Measurements from ENCODE around the gene KLHDC8B. TPM values are rescaled to one million over a fixed set of nuclear protein-coding genes. Genes with fewer than 3 reads are reported as not detected.

Gene KLHDC8B
- total and polyA plus RNA-seq, 2 of the 4 experiments (the other 2 are of a cell fraction) = 16.3 to 16.5 TPM

GRCh38 chr3:49135499-49135898 lies 35.9 kb upstream of the KLHDC8B start:
- BruUV-seq (replicated peaks) = no TSS peak
- DNase-seq = no peak

More at GRCh38 chr3:49135499-49135898, 35.9 kb upstream of the KLHDC8B start:
- Histone ChIP-seq H3K9ac (ENCODE audit: low read depth, low read length) (no peak overlapping the region), H3K56ac (ENCODE audit: extremely low read depth, insufficient read depth, low read length) (no peak overlapping the region), H3K23ac (ENCODE audit: low read depth, low read length) (no peak overlapping the region), H3K4ac (ENCODE audit: low read depth, low read length) (no peak overlapping the region), H3K4me1 (ENCODE audit: control insufficient read depth, insufficient read depth, low read length) (peaks cover 9% of the 10 kb centered on the region), H2AK9ac (replicated peaks; ENCODE audit: low read depth, low read length, poor library complexity) (peak overlapping the region; percentile 52), H2BK15ac (ENCODE audit: low read depth, low read length) (no peak overlapping the region), H3K4me3 (ENCODE audit: insufficient read depth, low read depth, low read length) (no peak overlapping the region), H3K4me2 (ENCODE audit: low read depth, low read length) (no peak overlapping the region), H3K27ac (ENCODE audit: insufficient read depth, low read length) (no peak overlapping the region), H4K91ac (ENCODE audit: insufficient read depth, low read depth, low read length) (no peak overlapping the region), H4K20me1 (ENCODE audit: insufficient read depth, low read length) (peaks cover 4% of the 10 kb centered on the region; the same call in 1 of the 2 replicates), H3K36me3 (ENCODE audit: control insufficient read depth, insufficient read depth, low read length) (peaks cover 12% of the 10 kb centered on the region), H4K5ac (ENCODE audit: low read depth, low read length) (no peak overlapping the region), H3K14ac (replicated peaks; ENCODE audit: low read depth, low read length) (no peak overlapping the region), H2BK5ac (ENCODE audit: low read depth, low read length, poor library complexity, severe bottlenecking) (no peak overlapping the region), H4K8ac (ENCODE audit: low read depth in 2 of 2, low read length in 2 of 2) (no peak overlapping the region), H2BK20ac (ENCODE audit: low read depth, low read length) (no peak overlapping the region), H3K9me3 (ENCODE audit: control insufficient read depth, insufficient read depth, low read length) (no peaks in the 10 kb centered on the region), H3K79me1 (ENCODE audit: low read depth in 1 of 2, low read length in 2 of 2) (peaks cover 7 to 36% of the 10 kb centered on the region in 2 experiments), H3K27me3 (ENCODE audit: control insufficient read depth, insufficient read depth, low read length) (peaks cover 7% of the 10 kb centered on the region), H3K18ac (ENCODE audit: low read depth, low read length) (no peak overlapping the region), H2BK120ac (ENCODE audit: low read depth, low read length) (no peak overlapping the region), H2AK5ac (ENCODE audit: low read depth, low read length) (no peak overlapping the region), H3K9me1 (ENCODE audit: insufficient read depth, low read length) (peaks cover 27% of the 10 kb centered on the region), H2AFZ (replicated peaks; ENCODE audit: low read length, poor library complexity) (no peak overlapping the region)
- no peak for ATAC-seq (ENCODE audit: low read depth)
- POLR2A ChIA-PET (ENCODE audit: unreplicated experiment) = no interaction called here
- TF ChIP-seq, protein P1, sequence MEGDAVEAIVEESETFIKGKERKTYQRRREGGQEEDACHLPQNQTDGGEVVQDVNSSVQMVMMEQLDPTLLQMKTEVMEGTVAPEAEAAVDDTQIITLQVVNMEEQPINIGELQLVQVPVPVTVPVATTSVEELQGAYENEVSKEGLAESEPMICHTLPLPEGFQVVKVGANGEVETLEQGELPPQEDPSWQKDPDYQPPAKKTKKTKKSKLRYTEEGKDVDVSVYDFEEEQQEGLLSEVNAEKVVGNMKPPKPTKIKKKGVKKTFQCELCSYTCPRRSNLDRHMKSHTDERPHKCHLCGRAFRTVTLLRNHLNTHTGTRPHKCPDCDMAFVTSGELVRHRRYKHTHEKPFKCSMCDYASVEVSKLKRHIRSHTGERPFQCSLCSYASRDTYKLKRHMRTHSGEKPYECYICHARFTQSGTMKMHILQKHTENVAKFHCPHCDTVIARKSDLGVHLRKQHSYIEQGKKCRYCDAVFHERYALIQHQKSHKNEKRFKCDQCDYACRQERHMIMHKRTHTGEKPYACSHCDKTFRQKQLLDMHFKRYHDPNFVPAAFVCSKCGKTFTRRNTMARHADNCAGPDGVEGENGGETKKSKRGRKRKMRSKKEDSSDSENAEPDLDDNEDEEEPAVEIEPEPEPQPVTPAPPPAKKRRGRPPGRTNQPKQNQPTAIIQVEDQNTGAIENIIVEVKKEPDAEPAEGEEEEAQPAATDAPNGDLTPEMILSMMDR (conservative IDR thresholded peaks at IDR 0.05; ENCODE audit: low read depth, low read length) = no peak
- TF ChIP-seq MAFK (IDR thresholded peaks at IDR 0.05; ENCODE audit: low read depth, low read length) = 0 out of 2 replicates have a peak, but pooled peaks have one; percentile 24
- no peak for TF ChIP-seq RFX5 (IDR thresholded peaks at IDR 0.05; ENCODE audit: low read depth, low read length)
- no peak for TF ChIP-seq CEBPB (IDR thresholded peaks at IDR 0.05; ENCODE audit: low read depth, low read length)
- TF ChIP-seq ELK1 (IDR thresholded peaks at IDR 0.05; ENCODE audit: borderline replicate concordance, low read depth, low read length) = no peak
- dilution Hi-C loops (cut with HindIII; ENCODE audit: low sequenced_read_pairs, unreplicated experiment) (no loop called here), intact Hi-C loops (cut with micrococcal nuclease) (no loop called here), in situ Hi-C loops (cut with MboI; ENCODE audit: low sequenced_read_pairs) (no loop called here)
- CTCF ChIA-PET = no interaction called here
- 54% methylated on average over 3 of the region's 4 CpGs; no CpG with 5 or more reads in 1 of the 2 experiments for WGBS, 2 experiments (ENCODE audit: extremely low coverage in 2 of 2, insufficient read length in 1 of 2)
